Tibial nerve (tissue), 4 donors: ENCODE measurements around the gene PLEKHM2.

Source experiments
- EP300 ChIP-seq, 2 donors: sonication (generic); formaldehyde crosslinking; IDR thresholded peaks; one replicate each; pipeline ENCODE4 v1.6.1; 2017; ENCODE audit warnings: antibody characterized with exemption in 2 of 2, mild to moderate bottlenecking in 1 of 2
- POLR2A ChIP-seq, 2 donors: fragments of 450-650 bp; IDR thresholded peaks; one replicate each; pipeline ENCODE4 v1.6.1; 2017; ENCODE audit warnings: antibody characterized with exemption in 2 of 2, mild to moderate bottlenecking in 2 of 2, moderate library complexity in 2 of 2
- TF ChIP-seq, protein P1 (sequence below), 5 experiments: fragments of 200-600 bp in 3 of 5; fragments of 450-650 bp in 2 of 5; sonication (generic) in 3 of 5; IDR thresholded peaks; one replicate each; pipeline ENCODE4 v1.5.1; 2016 to 2019; ENCODE audit warnings: antibody characterized with exemption in 5 of 5, mild to moderate bottlenecking in 3 of 5, moderate library complexity in 2 of 5

DNA sequence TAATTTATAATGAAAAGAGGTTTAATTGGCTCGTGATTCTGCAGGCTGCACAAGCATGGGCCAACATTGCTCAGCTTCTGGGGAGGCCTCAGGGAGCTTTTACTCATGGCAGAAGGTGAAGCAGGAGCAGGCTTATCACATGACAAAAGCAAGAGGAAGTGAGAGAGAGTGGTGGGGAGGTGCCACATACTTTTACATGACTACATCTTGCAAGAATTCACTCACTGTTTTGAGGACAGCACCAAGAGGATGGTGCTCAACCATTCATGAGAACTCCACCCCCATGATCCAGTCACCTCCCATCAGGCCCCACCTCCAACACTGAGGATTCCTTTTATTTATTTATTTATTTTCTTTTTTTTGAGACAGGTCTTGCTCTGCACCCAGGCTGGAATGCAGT, 5.5 kb upstream of the PLEKHM2 start:
- TF ChIP-seq, protein P1, sequence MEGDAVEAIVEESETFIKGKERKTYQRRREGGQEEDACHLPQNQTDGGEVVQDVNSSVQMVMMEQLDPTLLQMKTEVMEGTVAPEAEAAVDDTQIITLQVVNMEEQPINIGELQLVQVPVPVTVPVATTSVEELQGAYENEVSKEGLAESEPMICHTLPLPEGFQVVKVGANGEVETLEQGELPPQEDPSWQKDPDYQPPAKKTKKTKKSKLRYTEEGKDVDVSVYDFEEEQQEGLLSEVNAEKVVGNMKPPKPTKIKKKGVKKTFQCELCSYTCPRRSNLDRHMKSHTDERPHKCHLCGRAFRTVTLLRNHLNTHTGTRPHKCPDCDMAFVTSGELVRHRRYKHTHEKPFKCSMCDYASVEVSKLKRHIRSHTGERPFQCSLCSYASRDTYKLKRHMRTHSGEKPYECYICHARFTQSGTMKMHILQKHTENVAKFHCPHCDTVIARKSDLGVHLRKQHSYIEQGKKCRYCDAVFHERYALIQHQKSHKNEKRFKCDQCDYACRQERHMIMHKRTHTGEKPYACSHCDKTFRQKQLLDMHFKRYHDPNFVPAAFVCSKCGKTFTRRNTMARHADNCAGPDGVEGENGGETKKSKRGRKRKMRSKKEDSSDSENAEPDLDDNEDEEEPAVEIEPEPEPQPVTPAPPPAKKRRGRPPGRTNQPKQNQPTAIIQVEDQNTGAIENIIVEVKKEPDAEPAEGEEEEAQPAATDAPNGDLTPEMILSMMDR (IDR thresholded peaks at IDR 0.05): no peak
- TF ChIP-seq POLR2A (IDR thresholded peaks at IDR 0.05) (no peak), EP300 (IDR thresholded peaks at IDR 0.05) (no peak)
